COLO668 (cell line): Measurements from ENCODE around the gene TPCN1.
A peak's percentile ranks its signal among the peaks of the same experiment; 100 is the strongest.

Experiments used
- DNase-seq: peaks from one replicate; lab custom pipeline; 2025; ENCODE audit not compliant: unreplicated experiment; lab: John Stamatoyannopoulos, UW

The TPCN1 gene

GRCh38 chr12:113301811-113302210 is 80.5 kb downstream of the TPCN1 start:
- no peak for DNase-seq

- no peak for DNase-seq
Observed at GRCh38 chr12:113302466-113302865, 81.2 kb downstream of the TPCN1 start.

DNA sequence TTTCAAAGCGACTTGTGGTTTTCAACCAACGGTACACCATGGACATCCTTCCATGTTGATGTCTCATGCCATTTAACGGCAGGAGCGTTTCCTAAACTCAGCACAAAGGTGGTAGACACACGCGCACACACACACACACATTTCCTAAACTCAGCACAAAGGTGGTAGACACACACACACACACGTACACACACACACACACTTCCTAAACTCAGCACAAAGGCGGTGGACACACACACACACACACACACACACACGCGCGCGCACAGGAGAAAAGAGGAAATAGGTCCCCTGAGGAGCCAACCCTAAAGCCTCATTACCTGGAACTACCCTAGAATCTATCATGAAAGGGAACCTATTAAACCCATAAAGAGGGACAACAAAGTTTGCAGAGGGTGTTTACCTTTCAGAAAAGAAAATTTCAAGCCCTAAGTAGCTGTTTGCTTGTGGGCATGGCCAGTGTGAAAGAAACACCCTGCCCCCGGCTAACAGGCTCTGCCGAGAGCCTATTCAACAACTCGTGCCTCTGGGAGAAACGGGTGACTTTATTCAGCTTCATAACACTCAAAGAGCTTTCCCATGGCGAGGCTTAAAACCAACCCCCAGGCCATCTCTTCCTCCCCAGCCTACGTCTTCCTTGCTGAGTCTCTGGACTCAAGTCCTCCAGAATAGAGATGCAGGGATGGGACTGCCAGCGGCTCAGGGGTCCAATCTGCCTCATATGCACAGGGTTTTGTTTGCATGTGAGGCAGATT is 81.8 kb downstream of the TPCN1 start:
- no peak for DNase-seq

DNA sequence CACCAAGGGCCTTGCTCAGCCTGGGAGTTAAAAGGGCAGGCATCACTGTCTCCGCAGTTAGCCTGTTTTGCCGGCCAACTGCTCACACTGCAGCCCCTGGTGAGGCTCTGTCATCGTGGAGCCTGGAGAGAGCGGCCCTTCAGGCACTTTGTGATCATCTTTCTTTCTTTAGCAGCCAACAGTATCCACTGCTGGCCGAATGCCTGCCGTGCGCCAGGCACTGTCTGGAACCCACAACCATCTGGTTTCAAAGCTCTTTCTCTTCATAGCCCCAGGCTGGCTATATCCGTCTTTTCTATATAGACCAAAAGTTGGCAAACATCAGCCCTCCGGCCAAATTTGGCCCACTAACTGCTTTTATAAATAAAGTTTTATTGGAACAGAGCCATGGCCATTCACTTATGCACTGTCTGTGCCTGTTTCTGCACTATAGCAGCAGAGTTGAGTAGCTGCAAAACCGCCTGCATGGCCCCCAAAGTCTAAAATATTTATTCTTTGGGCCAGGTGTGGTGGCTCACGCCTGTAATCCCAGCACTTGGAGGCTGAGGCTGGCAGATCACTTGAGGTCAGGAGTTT is 84.1 kb downstream of the TPCN1 start:
- no peak for DNase-seq

GRCh38 chr12:113306382-113306781 is 85.1 kb downstream of the TPCN1 start:
- peak; percentile 18 for DNase-seq

GRCh38 chr12:113310489-113310888 is 89.2 kb downstream of the TPCN1 start:
- DNase-seq, result peak; percentile 9

- no peak for DNase-seq
Observed at GRCh38 chr12:113314121-113314529, 92.9 kb downstream of the TPCN1 start.

GRCh38 chr12:113315358-113315757 is 94.1 kb downstream of the TPCN1 start:
- DNase-seq, result no peak

- DNase-seq, result no peak
Observed at GRCh38 chr12:113316155-113316554, 94.9 kb downstream of the TPCN1 start.

GRCh38 chr12:113317122-113317521 is 95.9 kb downstream of the TPCN1 start:
- DNase-seq, result no peak

- no peak for DNase-seq
Observed at GRCh38 chr12:113318046-113318656, 96.9 kb downstream of the TPCN1 start.

DNA sequence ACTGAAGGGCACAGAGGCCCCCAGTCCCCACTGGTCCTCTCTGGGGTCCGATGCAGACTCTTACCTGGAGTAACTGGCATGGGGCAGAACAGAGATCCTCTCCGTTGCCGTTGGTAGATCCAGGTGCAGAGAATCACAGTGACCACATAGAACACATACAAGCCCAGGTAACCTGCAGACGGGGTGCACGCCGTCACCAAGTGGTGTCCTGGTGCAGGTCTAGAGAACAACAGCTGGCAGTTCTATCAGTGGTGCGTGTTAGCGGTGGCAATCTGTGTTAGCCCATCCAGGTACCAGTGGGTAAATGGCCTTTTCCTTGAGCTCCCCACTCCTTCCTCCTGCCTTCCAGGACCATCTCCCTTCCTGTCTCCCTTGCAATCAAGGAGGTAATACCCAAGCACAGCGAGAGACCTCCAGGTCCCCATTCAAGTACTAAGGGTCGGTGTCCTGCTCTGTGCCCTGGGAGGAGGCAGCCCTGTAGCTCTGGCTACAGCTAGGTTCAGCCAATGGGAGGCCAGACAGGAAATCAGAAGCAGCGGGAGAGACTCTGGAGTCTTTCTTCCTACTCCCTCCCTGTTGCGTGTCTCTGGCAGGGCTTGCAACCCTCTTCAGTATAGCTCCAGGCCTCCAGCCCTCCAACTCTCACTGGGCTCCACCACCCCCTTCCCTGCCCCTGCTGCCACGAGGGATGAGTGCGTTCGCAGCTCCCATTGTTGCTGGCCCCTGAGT is 97.8 kb downstream of the TPCN1 start:
- no peak for DNase-seq

GRCh38 chr12:113320401-113320800 is 99.1 kb downstream of the TPCN1 start:
- no peak for DNase-seq

GRCh38 chr12:113322343-113322742 is 101.1 kb downstream of the TPCN1 start:
- no peak for DNase-seq

DNA sequence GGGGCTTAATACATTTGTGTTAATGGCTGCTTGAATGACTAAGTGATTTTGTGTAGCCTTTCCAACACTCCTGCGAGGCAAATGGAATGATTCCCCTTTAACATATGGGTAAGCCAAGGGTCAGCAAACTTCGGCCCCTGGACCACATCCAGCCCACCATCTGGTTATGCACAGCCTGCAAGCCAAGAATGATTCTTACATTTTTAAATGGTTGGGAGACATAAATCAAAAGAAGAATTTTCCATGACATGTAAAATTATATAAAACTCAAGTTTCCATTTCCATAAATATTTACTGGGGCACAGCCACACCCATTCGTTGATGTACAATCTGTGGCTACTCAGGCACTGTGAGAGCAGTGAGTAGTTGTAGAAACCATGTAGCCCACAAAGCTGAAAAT is 104.7 kb downstream of the TPCN1 start:
- DNase-seq, result no peak

- DNase-seq, result no peak
Observed at GRCh38 chr12:113326775-113327395, 105.6 kb downstream of the TPCN1 start.

DNA sequence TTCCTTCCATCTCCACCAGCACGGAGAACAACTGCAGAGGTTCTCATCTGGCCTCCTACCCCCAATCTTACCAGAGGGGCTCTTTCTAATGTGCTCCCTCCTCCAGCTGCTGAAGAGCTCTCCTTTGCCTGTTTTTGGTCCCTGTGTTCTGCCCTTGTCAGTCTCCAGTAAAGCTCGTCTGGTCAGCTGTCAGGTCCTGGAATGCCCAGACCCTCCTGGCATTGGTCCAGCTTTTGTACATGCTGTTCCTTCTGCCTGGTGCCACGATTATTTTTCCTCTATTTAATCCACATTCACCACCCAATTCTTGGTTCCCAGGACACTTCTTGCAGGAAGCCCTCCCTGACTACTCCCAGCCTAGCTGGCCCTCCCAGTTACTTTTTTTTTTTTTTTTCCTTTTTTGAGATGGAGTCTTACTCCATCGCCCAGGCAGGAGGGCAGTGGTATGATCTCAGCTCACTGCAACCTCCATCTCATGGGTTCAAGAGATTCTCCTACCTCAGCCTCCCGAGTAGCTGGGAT is 107.2 kb downstream of the TPCN1 start:
- no peak for DNase-seq

GRCh38 chr12:113329022-113329790 is 107.9 kb downstream of the TPCN1 start:
- no peak for DNase-seq

GRCh38 chr12:113329791-113330417 is 108.6 kb downstream of the TPCN1 start:
- DNase-seq, result no peak

DNA sequence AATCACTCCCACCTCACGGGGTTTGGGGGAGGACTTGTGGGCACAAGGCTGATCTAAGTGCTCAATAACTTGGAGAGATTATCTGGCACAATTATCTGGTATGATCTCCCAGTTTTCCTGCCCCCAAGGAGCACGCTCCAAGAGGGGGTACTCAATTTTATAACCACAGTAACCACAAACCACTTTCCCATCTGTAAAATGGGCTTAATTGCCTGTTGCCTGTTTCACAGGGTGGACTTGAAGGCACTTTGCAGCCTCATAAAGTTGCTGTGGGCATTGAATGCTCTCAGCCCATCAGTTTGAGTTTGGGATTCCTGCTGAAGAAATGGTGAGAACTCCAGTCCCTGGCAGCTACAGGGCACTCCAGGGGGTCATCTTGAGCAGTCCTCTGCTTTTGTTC is 109.2 kb downstream of the TPCN1 start:
- no peak for DNase-seq
